Dermis microvascular lymphatic vessel endothelial cell (primary cell): ENCODE measurements around the gene COX6A2. TPM values are rescaled to one million over a fixed set of nuclear protein-coding genes. Genes with fewer than 3 reads are reported as not detected.
A peak's percentile ranks its signal among the peaks of the same experiment; 100 is the strongest.
"Not testable (repeated sequence)": the region's sequence is repeated elsewhere in the genome, so short reads cannot be mapped to it uniquely, and the experiment has no call there.

Experiments used
- DNase-seq, 2 donors: peaks; one replicate each; pipeline versions ENCODE4 v3.0.0 to v3.0.0-alpha.2; 2010; ENCODE audit warnings: low read depth in 2 of 2
- total RNA-seq: library from RNA; depleted of rRNA; stranded (reverse); fragments of >200 nt; gene quantifications from 2 replicates; pipeline ENCODE4 v1.2.1, GENCODE V29; 2014

Gene COX6A2
- total RNA-seq, 1 donor from 2014 or later = not detected

DNA sequence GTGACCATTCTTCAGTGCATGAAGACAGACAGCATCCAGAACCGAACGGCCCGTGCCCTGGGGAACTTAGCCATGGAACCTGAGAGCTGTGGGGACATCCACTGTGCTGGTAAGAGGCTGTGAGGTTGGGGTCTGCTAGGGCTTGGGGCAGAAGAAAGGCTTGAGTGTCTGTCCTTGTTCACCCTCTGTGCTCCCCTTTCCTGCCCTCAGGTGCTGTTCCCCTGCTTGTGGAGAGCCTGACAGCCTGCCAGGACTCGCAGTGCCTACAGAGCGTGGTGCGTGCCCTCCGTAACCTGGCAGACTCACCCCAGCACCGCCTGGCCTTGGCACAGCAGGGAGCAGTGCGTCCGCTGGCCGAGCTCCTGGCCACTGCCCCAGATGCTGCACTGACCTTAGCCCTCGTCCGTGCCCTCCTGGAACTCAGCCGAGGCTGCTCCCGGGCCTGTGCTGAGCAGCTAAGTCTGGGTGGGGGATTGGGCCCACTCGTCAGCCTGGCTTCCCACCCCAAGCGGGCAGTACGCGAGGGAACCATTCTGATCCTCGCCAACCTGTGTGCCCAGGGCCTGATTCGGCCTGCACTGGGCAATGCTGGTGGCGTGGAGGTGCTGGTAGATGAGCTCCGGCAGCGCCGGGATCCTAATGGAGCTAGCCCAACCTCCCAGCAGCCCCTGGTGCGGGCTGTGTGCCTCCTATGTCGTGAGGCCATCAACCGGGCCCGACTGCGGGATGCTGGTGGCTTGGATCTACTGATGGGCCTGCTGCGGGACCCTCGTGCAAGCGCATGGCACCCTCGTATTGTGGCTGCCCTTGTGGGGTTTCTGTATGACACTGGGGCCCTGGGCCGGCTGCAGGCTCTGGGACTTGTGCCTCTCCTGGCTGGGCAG lies 34.0 kb upstream of the COX6A2 start:
- no peak for DNase-seq

DNA sequence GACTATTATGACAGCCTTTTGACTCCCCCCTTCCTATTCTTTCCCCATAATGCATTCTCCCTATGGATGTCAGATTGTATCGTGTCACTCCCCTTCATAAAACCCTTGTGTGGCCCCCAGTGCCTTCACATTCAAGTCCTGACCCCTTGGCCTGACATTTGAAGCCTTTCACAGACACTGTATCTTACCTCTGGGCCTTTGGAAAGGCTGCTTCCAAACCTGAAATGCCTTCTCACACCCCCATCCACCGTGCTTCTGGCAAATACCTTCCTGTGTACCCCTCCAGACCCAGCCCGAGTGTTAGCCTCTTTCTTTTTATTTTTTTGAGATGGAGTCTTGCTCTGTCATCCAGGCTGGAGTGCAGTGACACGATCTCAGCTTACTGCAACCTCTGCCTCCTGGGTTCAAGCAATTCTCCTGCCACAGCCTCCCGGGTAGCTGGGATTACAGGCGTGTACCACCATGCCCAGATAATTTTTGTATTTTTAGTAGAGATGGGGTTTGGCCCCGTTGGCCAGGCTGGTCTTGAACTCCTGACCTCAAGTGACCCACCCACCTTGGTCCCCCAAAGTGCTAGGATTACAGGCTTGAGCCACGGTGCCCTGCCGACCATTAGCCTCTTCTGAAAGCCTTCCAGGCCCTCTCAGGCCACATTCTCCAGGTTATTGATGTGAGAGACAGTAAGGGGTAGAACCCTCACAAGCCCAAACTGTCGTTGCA lies 33.2 kb upstream of the COX6A2 start:
- DNase-seq = no peak

DNA sequence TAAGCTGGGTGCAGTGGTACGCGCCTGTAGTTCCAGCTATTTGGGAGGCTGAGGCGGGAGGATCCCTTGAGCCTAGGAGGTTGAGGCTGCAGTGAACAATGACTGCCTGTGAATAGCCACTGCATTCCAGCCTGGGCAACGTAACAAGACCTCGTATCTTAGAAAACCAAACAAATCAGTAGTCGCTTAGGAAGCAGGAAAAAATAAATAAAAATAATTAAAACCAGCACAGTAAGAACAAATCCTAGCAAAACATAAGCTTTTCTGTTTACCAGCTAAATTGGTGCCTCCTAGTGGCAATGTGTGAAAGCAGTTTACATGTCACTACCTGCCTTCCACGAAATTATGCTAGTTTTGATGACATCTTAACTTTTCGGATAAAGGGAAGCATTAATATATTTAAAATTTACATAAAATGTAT lies 32.4 kb upstream of the COX6A2 start:
- DNase-seq = peak; percentile 53 to 71

GRCh38 chr16:31459687-31460581 lies 31.8 kb upstream of the COX6A2 start:
- DNase-seq = peak; percentile 96 to 99

GRCh38 chr16:31458844-31459686 lies 30.9 kb upstream of the COX6A2 start, which contains the start of gene ARMC5:
ARMC5 (plus strand) TSS chr16:31459501; CDS start chr16:31459525, 24 bp downstream.
- DNase-seq = peak; percentile 97 to 99

- peak in 1 of 2 donors; percentile 62 for DNase-seq
Observed at GRCh38 chr16:31458073-31458843, 30.1 kb upstream of the COX6A2 start.

- DNase-seq = no peak
Observed at GRCh38 chr16:31456988-31457360, 28.8 kb upstream of the COX6A2 start.

DNA sequence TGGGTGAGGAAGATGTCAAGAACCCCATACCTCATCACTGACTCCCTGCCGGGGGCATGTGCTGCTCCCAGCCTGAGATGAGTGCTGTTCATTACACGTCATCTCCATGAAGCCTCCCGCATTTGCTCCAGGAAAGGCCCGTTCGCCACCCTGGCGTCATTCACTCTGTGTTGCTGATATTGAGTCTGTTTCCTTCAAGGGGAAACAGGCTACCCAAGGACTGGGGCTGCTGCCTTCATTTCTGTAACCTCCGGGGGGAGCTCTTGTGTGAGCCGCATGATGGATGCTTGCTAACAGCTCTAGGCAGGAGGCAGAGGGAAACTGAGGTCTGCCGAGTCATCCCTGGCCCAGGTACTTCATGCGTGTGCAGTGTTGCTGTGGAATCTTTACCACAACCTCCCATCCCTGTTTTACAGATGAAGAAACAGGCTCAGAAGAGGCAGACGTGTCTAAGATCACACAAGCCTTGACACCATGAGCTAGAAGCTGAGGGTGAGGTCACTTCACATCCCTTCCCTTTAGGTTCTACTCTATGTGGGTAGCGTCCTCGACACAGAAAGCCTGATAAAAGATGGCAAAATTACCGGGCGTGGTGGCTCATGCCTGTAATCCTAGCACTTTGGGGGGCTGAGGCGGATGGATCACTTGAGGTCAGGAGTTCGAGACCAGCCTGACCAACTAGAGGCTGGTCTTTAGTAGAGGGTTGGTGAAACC lies 27.6 kb upstream of the COX6A2 start:
- peak in 1 of 2 donors; percentile 36 for DNase-seq

- DNase-seq = no peak
Observed at GRCh38 chr16:31453255-31454204, 25.4 kb upstream of the COX6A2 start.

GRCh38 chr16:31452631-31453106 lies 24.5 kb upstream of the COX6A2 start:
- peak in 1 of 2 donors; percentile 34 for DNase-seq

- DNase-seq = peak in 1 of 2 donors; percentile 65
Observed at GRCh38 chr16:31451681-31452351, 23.7 kb upstream of the COX6A2 start.

DNA sequence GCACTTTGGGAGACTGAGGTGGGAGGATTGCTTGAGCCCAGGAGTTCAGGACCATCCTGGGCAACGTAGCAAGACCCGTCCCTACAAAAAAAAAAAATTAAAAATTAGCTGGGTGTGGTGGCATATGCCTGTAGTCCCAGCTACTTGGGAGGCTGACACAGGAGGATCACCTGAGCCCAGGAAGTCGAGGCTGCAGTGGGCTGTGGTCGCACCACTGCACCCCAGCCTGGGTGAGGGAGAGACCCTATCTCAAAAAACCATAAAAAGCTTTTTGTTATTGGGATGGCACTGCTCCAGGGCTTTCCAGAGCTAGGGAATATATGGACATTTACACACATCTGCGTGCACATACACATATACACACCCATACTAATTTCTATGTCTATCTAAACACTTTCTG lies 23.0 kb upstream of the COX6A2 start:
- DNase-seq = no peak

GRCh38 chr16:31445931-31446330 lies 17.8 kb upstream of the COX6A2 start:
- DNase-seq = not testable (repeated sequence)

GRCh38 chr16:31441956-31442355 lies 13.8 kb upstream of the COX6A2 start:
- DNase-seq = no peak

- no peak for DNase-seq
Observed at GRCh38 chr16:31440516-31441184, 12.5 kb upstream of the COX6A2 start.

GRCh38 chr16:31439519-31439918 lies 11.4 kb upstream of the COX6A2 start:
- DNase-seq = no peak

DNA sequence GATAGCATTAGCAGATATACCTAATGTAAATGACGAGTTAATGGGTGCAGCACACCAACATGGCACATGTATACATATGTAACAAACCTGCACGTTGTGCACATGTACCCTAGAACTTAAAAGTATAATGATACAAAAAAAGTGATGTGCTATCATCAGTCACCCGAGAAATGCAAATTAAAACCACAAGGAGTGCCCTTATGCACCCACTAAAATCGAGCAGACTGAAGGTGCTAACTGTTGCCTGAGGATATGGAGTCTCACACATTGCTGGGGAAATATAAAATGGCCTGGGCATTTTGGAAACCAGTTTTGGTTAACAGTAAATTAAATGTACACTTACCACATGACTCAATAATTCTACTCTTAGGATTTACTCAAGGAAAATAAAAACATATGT lies 10.9 kb upstream of the COX6A2 start:
- DNase-seq = not testable (repeated sequence)
